ENCODE measurements around the gene USP20. TPM values are rescaled to one million over a fixed set of nuclear protein-coding genes. Genes with fewer than 3 reads are reported as not detected.

The USP20 gene
- total and polyA plus RNA-seq, 4 donors, result 15.7 to 24.1 (median 21.4) TPM

DNA sequence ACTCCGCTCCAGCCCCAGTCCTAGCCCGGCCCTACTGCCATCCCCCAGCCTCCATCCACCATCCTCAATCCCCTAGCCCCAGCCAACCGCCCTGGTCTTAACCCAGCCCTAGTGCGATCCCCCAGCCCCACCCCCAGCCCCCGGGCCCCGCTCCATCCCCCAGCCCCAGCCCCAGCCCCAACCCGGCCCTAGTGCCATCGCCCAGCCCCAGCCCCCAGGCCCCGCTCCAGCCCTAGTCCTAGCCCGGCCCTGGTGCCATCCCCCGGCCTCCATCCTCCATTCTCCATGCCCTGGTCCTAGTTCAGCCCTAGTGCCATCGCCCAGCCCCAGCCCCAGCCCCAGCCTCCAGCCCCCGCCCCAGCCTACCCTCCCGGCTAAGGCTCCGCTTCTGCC is 11.7 kb upstream of the USP20 start:
- DNase-seq, result no peak
- peaks cover 0 to 29% (median 10%) of the 10 kb centered on the region in 4 donors for H3K36me3 ChIP-seq (ENCODE audit: control insufficient read depth in 4 of 4, insufficient read depth in 4 of 4, low read length in 4 of 4)
- no peaks in the 10 kb centered on the region for H3K9me3 ChIP-seq (ENCODE audit: control insufficient read depth in 4 of 4, insufficient read depth in 3 of 4, low read length in 3 of 4)
- peak; percentile 10 for ATAC-seq (ENCODE audit: insufficient read depth, low FRiP score)
- WGBS, 2 donors, result 0 to 1% methylated on average over 10 to 15 of the region's 15 CpGs
- H3K9ac ChIP-seq (ENCODE audit: insufficient read depth in 1 of 2, low read length in 2 of 2), result no peak overlapping the region
- no peak for TF ChIP-seq CTCF (IDR thresholded peaks at IDR 0.05; ENCODE audit: control extremely low read depth, extremely low read depth)
- H3K27ac ChIP-seq (ENCODE audit: low read depth in 1 of 2, low read length in 1 of 2), result peak overlapping the region in 1 of 2 donors; percentile 80
- no peaks in the 10 kb centered on the region for H3K27me3 ChIP-seq (ENCODE audit: control insufficient read depth in 3 of 3, insufficient read depth in 3 of 3, low read length in 2 of 3)
- H3K4me1 ChIP-seq (ENCODE audit: control insufficient read depth in 5 of 5, insufficient read depth in 5 of 5, low read length in 5 of 5), result peaks cover 0 to 6% (median 3%) of the 10 kb centered on the region in 5 donors
- H3K4me3 ChIP-seq, result peak overlapping the region; percentile 86

DNA sequence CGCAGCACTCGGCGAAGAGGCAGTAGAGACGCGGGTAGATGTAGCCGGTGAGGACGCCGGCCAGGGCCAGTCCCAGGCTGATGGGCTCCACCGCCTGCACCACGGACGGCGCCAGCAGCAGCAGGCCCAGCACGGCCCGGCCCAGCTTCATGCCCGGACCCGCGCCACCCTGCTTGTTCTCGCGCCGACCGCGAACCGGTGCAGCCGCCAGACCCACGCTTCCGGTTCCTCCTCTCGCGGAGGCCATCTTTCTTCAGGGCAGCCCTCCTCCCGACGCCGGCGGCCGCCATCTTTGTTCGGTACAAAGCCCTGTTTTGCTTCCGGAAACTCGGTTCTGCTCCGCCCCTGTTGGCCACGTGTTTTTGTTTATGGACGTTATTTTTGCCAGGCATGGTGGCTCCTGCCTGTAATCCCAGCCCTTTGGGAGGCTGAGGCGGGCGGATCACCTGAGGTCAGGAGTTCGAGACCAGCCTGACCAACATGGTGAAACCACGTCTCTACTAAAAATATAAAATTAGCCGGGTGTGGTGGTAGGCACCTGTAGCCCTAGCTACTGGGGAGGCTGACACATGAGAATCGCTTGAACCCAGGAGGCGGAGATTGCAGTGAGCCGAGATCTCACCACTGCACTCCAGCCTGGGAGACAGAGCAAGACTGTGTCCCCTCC is 11.2 kb upstream of the USP20 start, which contains the start of gene TOR1A:
TOR1A (minus strand) TSS at position 202 of the 667 bp plus-strand sequence; CDS start at position 151, 51 bp downstream.
- peak; percentile 93 for ATAC-seq (ENCODE audit: insufficient read depth, low FRiP score)
- Histone ChIP-seq H3K9ac (ENCODE audit: insufficient read depth in 1 of 2, low read length in 2 of 2) (peak within 1 kb of the TSS in 1 of 2 donors; percentile 55), H3K27me3 (ENCODE audit: control insufficient read depth in 3 of 3, insufficient read depth in 3 of 3, low read length in 2 of 3) (no peaks in the 10 kb centered on the region), H3K36me3 (ENCODE audit: control insufficient read depth in 4 of 4, insufficient read depth in 4 of 4, low read length in 4 of 4) (peaks cover 4 to 26% (median 13%) of the 10 kb centered on the region in 4 donors), H3K9me3 (ENCODE audit: control insufficient read depth in 4 of 4, insufficient read depth in 3 of 4, low read length in 3 of 4) (no peaks in the 10 kb centered on the region), H3K4me3 (peak within 1 kb of the TSS; percentile 86), H3K27ac (ENCODE audit: low read depth in 1 of 2, low read length in 1 of 2) (peak within 1 kb of the TSS in 1 of 2 donors; percentile 80), H3K4me1 (ENCODE audit: control insufficient read depth in 5 of 5, insufficient read depth in 5 of 5, low read length in 5 of 5) (peaks cover 0 to 6% (median 3%) of the 10 kb centered on the region in 5 donors)
- peak; percentile 91 to 96 (median 93) for DNase-seq
- 4 to 5% methylated on average over 43 to 47 of the region's 47 CpGs for WGBS, 2 donors
- no peak for TF ChIP-seq CTCF (IDR thresholded peaks at IDR 0.05; ENCODE audit: control extremely low read depth, extremely low read depth)

DNA sequence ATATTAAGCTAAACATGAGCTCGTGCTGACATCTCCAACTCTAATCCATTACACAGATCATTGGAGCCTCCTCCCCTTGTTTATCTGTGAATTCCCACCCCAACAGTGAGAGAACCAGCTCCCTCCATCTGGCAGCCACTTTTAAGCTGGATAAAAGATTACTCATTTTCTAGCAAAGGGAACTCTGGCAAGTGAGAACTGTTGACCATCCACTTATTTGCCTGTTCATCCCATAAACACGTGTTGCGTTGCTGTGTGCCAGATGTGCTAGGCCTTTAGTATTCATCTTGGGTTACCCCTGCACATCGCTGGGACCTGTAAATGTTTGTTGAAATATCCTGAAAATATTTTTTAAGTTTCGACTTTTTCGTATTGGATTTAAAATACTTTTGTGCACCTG is 8.9 kb upstream of the USP20 start:
- no peak for TF ChIP-seq CTCF (IDR thresholded peaks at IDR 0.05; ENCODE audit: control extremely low read depth, extremely low read depth)
- DNase-seq, result no peak
- no peak for ATAC-seq (ENCODE audit: insufficient read depth, low FRiP score)
- no peaks in the 10 kb centered on the region for H3K9me3 ChIP-seq (ENCODE audit: control insufficient read depth in 4 of 4, insufficient read depth in 3 of 4, low read length in 3 of 4)
- H3K9ac ChIP-seq (ENCODE audit: insufficient read depth in 1 of 2, low read length in 2 of 2), result no peak overlapping the region
- no peak overlapping the region for H3K27ac ChIP-seq (ENCODE audit: low read depth in 1 of 2, low read length in 1 of 2)
- peaks cover 8 to 33% (median 19%) of the 10 kb centered on the region in 4 donors for H3K36me3 ChIP-seq (ENCODE audit: control insufficient read depth in 4 of 4, insufficient read depth in 4 of 4, low read length in 4 of 4)
- WGBS, 2 donors, result 87 to 88% methylated on average over 6 of the region's 6 CpGs
- H3K27me3 ChIP-seq (ENCODE audit: control insufficient read depth in 3 of 3, insufficient read depth in 3 of 3, low read length in 2 of 3), result no peaks in the 10 kb centered on the region
- peaks cover 0 to 6% (median 3%) of the 10 kb centered on the region in 5 donors for H3K4me1 ChIP-seq (ENCODE audit: control insufficient read depth in 5 of 5, insufficient read depth in 5 of 5, low read length in 5 of 5)
- no peak overlapping the region for H3K4me3 ChIP-seq

Measured in lung (tissue), 12 donors.